Activated T-cell treated with anti-CD3 and anti-CD28 coated beads, Interleukin-2, amount 50 U/mL, for 48 hours (primary cell): Measurements from ENCODE around the gene EHMT1.
"Not testable (repeated sequence)": the region's sequence is repeated elsewhere in the genome, so short reads cannot be mapped to it uniquely, and the experiment has no call there.

Experiments
- DNase-seq, 2 experiments: peaks; one replicate each; pipeline ENCODE4 v3.0.0-alpha.2; 2020

Gene EHMT1

GRCh38 chr9:137764171-137764671, 145.4 kb downstream of the EHMT1 start:
- no peak for DNase-seq

GRCh38 chr9:137764981-137765380, 146.2 kb downstream of the EHMT1 start:
- no peak for DNase-seq

GRCh38 chr9:137765536-137765935, 146.7 kb downstream of the EHMT1 start:
- DNase-seq: no peak

GRCh38 chr9:137771580-137771979, 152.8 kb downstream of the EHMT1 start:
- DNase-seq: no peak

GRCh38 chr9:137772281-137772873, 153.6 kb downstream of the EHMT1 start:
- DNase-seq: no peak

GRCh38 chr9:137774775-137775386, 156.1 kb downstream of the EHMT1 start:
- DNase-seq: no peak

GRCh38 chr9:137776306-137776995, 157.6 kb downstream of the EHMT1 start:
- no peak for DNase-seq

- no peak for DNase-seq
Observed at GRCh38 chr9:137777761-137778160, 159.0 kb downstream of the EHMT1 start.

GRCh38 chr9:137778336-137778735, 159.5 kb downstream of the EHMT1 start:
- DNase-seq: no peak

- no peak for DNase-seq
Observed at GRCh38 chr9:137778914-137779313, 160.1 kb downstream of the EHMT1 start.

- not testable (repeated sequence) for DNase-seq
Observed at GRCh38 chr9:137780031-137780430, 161.2 kb downstream of the EHMT1 start.

GRCh38 chr9:137781906-137782585, 163.2 kb downstream of the EHMT1 start:
- no peak for DNase-seq

- DNase-seq: no peak
Observed at GRCh38 chr9:137783521-137783920, 164.7 kb downstream of the EHMT1 start.

- DNase-seq: no peak
Observed at GRCh38 chr9:137784046-137784445, 165.2 kb downstream of the EHMT1 start.

GRCh38 chr9:137784641-137785513, 166.1 kb downstream of the EHMT1 start:
- DNase-seq: no peak

- no peak for DNase-seq
Observed at GRCh38 chr9:137785704-137786161, 166.9 kb downstream of the EHMT1 start.

GRCh38 chr9:137786511-137786920, 167.7 kb downstream of the EHMT1 start:
- DNase-seq: no peak

- no peak for DNase-seq
Observed at GRCh38 chr9:137787381-137787780, 168.6 kb downstream of the EHMT1 start.

- no peak for DNase-seq
Observed at GRCh38 chr9:137787786-137788505, 169.1 kb downstream of the EHMT1 start.

- DNase-seq: no peak
Observed at GRCh38 chr9:137788561-137789294, 169.9 kb downstream of the EHMT1 start.
